Frontal cortex (tissue), 4 donors: ENCODE data around the gene GP1BA. TPM values are rescaled to one million over a fixed set of nuclear protein-coding genes. Genes with fewer than 3 reads are reported as not detected.
"Not testable (repeated sequence)": the region's sequence is repeated elsewhere in the genome, so short reads cannot be mapped to it uniquely, and the experiment has no call there.

ENCODE experiments used
- DNase-seq, 2 donors: peaks; one replicate each; pipeline ENCODE4 v3.0.0; 2012; ENCODE audit warnings: low spot score in 2 of 2
- FAIRE-seq: peaks from 2 replicates; lab custom pipeline; 2012; peaks lifted over from hg19 to GRCh38; lab: Jason Lieb, UNC
- total RNA-seq: library from RNA; depleted of rRNA; stranded (reverse); fragments of >200 nt; gene quantifications from one replicate; pipeline ENCODE4 v1.2.3, GENCODE V29; 2014
- donor health status: control.
- donor health status: control.
- donor health status: control.

GP1BA gene
- total RNA-seq, 1 donor from 2014 or later = not detected

DNA sequence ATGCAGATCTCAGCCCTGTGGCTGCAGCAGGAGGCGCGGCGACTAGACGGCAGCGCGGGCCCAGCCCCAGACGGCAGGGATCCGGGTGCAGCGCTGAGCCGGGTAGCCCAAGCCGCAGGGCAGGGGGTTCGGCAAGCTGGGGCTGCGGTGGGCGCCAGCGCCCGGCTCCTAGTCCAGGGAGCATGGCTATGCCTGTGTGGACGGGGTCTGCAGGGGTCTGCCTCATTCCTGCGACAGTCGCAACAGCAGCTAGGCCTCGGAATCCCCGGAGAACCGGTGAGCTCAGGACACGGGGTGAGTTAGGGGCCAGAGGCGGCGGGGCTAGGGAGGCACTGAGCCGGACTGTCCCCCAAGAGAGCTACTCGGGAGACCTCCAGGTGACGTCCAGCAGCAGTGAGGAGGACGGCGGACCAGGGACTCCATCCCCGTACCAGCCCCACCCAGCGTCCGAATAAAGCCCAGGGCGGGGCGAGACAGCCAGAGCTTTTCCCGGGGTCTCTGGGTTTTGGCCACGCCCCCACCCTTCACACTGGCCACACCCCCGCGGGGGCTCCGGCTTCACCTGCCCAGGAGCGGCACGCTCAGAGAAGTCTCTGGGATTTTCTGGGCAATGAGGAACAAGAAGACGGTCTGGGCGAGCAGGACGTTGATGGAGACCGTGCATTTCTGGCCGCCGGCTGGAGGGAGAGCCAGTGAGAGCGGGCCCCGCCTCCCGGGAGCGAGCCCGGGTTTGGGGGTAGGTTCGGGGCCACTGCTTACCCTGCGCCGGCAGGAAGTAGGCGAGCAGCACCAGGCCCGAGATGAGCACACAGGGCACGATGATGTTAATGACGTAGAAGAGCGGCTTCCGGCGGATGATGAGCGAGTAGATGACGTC is 31.6 kb upstream of the GP1BA start:
- DNase-seq (peak; percentile 26 to 29), FAIRE-seq (no peak)

DNA sequence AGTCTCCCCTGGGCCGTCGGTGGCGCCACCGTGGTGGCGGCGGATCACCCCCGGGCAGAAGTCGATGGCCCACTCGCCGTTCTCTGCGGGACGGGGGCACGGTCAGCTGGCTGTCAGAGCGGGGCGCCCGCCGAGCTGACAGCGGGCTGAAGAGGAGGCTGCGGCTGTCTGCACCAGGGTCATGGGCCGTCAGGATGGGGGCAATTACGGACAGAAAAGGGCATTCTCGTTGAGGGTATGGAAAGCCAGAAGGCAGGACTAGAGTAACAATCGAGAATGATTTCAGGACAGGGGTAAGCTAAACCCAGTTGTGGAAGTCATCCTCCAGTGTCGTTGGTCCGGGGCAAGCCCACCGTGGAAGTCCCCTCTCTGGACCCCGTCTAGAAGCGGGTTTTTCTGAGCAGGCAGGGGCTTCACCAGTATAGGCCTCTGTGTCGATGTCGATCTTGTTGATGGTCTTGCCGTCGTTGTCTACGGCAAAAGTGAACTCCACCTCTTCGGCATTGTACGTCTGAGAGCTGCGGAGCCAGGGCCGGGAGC is 30.9 kb upstream of the GP1BA start:
- peak in 1 of 2 donors; percentile 24 for DNase-seq
- no peak for FAIRE-seq

DNA sequence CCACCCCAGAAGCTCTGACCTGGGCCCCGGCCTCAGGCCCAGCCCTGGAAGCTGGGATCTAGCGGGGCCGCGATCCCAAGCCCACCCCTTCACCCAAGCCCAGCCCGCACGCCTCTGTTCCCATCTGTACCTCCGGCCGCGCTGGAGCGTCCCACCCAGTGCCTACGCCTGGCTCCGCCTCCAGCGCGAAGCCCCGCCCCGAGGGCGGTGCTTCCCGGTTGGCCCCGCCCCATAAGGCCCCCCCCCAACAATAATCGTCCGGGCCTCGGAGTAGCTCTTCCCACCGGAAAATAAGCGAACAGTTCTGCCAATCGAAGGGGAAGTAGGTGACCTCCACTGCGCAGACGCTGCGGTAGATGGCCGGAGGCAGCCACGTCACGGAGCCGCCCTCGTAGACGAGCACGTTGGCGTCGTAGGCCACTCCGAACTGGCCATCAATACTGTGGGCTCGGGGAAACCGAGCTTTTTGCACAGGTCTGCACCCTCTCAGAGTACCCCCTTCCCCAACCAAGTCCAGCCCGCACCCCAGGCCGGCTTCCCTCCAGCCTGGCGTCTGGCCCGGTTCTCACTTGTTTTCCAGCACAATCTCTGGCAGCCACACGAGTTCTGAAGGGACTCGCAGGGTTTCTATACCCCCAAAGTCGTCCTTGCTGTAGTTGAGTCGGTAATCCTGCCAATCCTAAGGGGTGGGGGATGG is 30.3 kb upstream of the GP1BA start:
- DNase-seq = peak; percentile 48 to 60
- FAIRE-seq = no peak

DNA sequence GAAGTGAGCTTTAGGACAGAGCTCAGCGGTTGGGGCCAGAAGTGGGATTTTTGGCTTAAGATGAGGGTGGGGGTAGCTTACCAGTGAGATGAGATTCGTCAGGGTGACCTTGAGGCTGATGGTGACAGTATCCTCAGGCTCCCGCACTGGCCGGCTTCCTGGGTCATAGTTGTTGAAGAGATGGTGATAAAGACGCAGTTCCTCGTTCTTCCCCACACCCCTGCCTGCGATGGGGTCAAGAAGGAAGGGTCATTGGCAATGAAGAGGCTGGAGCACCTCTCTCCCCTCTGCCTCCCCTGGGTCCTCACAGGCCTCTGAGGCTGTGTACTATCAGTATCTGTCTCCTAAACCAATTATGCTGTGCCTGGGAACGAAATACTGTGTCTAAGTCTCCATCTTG is 29.5 kb upstream of the GP1BA start:
- DNase-seq = no peak
- no peak for FAIRE-seq

DNA sequence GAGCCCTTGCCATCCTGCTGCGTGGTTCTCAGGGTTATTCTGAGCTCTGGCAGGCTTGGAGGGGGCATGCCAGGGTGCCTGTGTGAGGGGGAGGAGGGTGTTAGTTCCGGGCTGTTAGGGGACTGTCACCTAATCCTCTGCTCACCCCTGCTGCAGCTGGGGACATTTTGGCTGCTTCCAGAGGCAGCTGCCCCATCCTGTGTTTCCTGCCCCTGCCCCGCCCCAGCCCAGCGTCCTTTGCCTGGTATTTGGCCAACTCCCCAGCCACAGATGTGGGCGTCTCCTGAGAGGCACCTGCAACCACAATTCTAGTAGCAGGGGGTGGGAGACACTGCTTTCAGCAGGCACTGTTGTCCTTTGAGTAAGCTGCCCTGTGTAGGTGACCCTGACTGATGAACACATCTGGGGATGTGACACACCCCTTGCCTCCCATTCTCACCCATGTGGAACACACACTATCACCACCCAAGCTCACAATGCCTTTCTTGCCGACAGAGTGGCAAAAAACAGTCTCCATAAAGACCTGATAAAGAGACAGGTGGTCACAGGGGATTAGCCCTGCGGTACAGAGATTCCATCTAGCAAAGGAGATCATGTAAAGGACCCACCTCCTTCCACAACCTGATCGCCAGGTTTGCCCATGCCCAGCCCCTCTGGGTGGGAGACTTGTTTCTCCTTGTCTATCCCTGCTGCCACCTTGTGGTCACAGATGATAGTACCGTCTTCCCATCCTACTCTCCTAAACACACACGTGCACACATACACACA is 28.8 kb upstream of the GP1BA start, which contains the start of gene CHRNE:
TSS of gene CHRNE (minus strand) at position 48 of the 768 bp plus-strand sequence. CDS start at position 13, 35 bp downstream.
- FAIRE-seq (no peak), DNase-seq (peak; percentile 44 to 56)

DNA sequence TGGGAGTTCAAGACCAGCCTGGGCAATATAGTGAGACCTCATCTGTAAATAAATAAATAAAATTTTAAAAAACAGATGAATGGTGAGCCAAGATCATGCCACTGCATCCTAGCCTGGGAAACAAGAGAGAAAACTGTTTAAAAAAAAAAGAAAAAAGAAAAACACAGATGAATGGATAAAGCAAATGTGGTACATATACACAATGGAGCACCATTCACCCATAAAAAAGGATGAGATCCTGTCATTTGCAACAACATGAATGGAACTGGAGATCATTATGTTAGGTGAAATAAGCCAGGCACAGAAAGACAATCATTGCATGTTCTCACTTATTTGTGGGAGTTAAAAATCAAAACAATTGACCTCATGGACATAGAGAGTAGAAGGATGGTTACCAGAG is 25.4 kb upstream of the GP1BA start:
- FAIRE-seq, DNase-seq: not testable (repeated sequence)

DNA sequence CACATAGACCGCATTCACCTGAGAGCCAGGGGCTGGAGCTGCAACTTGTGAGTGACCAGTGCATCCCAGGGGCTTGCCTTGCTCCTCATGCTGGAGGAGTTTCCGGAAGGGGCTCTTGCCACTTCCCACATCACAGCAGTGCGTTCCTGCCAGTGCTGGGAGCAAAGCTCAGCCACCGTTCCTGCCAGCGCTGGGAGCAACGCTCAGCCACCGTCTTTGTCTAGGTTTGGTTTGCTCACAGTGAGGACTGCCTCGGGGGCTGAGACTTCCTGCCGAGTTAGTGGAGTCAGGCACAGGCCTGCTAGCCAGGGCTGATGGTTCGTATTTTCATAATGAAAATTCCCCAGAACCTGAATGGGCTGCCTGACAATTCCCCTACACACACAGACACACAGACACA is 23.8 kb upstream of the GP1BA start:
- DNase-seq (no peak), FAIRE-seq (no peak)

DNA sequence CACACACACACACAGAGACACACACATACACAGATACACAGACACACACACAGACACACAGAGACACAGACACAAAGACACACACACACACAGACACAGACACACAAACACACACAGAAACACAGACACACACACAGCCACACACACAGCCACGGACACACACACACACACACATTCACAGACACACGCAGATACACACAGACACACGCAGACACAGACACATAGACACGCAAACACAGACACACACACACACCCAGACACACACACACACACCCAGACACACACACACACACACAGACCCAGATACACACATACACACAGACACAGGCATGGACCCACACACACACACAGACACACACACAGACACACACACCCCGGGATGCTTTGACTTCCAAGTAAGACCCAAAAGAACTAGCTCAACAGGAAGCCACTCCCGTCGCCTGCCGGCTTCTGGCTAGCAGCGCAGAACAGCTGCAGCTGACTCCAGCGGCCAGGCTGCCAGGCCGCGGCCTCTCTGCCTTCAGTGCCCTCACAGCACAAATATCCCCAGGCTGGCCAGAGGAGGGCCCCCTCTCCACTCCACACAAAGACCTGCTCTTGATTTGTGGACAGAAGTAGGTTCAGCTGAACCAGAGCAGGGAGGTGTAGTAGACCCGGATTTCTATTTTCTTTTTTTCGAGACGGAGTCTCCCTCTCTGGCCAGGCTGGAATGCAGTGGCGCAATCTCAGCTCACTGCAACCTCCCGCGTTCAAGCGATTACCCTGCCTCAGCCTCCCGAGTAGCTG is 23.2 kb upstream of the GP1BA start:
- no peak for FAIRE-seq
- DNase-seq = peak; percentile 67 to 85

DNA sequence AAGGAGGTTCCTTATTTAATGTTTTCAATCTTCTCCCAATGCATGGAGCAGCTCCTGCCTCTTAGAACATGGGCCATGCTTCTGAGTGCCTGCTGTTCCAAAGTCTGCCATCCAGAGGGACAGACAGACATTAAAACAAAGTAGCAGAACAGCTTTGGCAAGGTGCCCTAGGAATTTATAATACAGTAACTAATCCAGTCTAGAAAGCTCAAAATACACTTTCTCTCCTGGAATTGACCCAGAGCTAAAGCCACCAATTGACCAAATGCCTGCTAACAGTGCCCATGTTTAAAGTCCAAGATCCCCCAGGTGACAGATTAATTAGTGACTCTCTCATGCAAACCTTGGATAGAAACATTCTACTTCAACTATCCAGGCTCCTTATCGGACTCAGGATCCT is 18.1 kb upstream of the GP1BA start:
- FAIRE-seq = no peak
- DNase-seq = no peak

DNA sequence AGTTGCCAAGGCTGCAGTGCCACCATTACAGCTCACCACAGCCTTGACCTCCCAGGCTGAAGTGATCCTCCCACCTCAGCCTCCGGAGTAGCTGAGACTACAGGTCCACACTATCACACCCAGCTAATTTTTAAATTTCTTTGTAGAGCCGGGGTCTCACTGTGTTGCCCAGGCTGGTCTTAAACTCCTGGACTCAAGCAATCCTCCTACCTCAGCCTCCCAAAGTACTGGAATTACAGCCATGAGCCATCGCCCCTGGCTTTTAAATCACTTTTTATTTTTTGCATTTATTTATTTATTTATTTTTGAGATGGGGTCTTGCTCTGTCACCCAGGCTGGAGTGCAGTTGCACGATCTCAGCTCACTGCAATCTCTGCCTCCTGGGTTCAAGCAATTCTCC is 17.5 kb upstream of the GP1BA start:
- DNase-seq, FAIRE-seq: not testable (repeated sequence)

DNA sequence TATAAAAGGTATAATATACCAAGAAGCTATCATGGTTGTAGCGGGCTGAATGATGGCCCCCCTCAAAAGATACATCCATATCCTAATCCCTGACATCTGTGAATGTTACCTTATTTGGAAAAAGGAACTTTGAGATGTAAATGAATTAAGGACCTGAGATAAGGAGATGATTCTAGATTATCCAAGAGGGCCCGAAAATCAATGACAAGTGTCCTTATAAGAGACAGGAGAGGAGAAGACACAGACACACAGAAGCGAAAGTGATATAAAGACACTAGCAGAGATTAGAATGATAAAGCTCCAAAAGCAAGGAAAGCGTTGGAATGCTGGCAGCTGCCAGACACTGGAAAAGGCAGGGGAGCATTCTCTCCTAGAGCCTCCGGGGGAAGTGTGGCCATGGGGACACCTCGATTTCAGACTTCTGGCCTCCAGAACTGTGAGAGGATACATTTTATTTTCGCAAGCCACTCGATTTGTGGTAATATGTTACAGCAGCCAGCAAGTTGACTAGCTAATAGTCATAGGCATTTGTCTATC is 12.5 kb upstream of the GP1BA start:
- no peak for FAIRE-seq
- DNase-seq = no peak

DNA sequence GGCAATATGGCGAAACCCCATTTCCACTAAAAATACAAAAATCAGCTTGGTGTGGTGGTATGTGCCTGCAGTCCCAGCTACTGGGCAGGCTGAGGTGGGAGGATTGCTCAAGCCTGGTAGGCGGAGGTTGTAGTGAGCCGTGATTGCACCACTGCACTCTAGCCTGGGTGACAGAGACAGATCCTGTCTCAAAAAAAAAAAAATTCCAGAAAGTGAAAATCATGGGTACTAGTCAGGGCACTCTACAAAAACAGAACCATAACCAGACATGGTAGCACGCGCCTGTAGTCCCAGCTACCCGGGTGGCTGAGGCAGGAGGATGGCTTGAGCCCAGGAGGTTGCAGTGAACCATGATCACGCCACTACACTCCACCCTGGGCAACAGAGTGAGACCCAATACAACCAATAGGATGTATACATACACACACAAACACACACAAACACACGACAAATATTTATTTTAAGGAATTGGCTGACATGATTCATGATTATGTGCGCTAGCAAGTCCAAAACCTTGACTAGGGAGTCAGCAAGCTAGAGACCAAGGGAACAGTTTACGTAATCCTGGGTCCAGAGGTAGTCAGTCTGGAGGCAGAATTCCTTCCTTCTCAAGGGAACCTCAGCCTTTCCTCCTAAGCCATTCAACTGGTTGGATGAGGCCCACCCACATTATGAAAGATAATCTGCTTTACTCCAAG is 11.6 kb upstream of the GP1BA start:
- DNase-seq (no peak), FAIRE-seq (no peak)

DNA sequence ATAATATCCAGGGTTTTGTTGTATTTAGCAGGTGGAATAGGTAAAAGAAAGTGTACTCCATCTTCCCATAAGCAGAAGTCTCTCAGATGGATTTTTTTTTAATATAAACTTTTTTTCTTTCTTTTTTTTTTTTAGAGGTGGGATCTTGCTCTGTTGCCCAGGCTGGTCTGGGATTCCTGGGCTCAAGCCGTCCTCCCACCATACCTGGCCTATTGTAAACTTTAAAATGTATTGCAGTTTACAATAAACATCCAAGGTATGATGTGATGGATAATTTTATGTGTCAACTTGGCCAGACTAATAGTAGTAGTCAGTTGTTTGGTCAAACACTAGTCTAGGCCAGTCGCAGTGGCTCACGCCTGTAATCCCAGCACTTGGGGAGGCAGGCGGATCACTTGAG is 10.8 kb upstream of the GP1BA start:
- DNase-seq (no peak), FAIRE-seq (no peak)

DNA sequence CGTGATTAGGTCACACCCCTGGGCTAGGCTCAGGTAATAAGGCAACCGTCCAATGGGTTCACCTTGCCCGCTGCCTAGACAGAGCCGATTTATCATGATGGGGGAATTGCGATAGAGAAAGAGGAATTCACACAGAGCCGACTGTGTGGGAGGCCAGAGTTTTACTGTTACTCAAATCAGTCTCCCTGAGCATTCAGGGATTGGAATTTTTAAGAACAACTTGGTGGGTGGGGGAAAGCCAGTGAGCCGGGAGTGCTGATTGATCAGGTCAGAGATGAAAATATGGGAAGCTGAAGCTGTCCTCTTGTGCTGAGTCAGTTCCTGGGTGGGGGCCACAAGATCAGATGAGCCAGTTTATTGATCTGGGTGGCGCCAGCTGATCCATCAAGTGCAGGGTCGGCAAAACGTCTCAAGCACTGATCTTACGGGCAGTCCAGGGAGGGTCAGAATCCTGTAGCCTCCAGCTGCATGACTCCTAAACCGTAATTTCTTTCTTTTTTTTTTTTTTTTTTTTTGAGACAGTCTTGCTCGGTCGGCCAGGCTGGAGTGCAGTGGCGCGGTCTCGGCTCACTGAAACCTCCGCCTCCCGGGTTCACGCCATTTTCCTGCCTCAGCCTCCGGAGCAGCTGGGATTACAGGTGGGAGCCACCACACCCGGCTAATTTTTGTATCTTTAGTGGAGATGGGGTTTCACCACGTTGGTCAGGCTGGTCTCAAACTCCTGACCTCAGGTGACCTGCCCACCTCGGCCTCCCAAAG is 5.3 kb upstream of the GP1BA start:
- not testable (repeated sequence) for DNase-seq, FAIRE-seq

DNA sequence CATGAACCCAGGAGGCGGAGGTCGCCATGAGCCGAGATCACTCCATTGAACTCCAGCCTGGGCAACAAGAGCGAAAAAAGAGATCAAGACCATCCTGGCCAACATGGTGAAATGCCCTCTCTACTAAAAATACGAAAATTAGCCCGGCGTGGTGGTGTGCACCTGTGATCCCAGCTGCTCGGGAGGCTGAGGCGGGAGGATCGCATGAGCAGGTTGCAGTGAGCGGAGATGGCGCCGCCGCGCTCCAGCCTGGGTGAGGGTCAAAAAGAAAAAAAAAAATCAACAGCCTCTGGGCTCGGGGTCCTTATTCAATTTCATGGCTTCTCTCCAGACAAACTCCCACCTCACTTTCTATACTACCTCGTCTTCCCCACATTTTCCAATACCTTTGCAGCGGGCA is 3.2 kb upstream of the GP1BA start:
- DNase-seq = no peak
- FAIRE-seq = no peak

DNA sequence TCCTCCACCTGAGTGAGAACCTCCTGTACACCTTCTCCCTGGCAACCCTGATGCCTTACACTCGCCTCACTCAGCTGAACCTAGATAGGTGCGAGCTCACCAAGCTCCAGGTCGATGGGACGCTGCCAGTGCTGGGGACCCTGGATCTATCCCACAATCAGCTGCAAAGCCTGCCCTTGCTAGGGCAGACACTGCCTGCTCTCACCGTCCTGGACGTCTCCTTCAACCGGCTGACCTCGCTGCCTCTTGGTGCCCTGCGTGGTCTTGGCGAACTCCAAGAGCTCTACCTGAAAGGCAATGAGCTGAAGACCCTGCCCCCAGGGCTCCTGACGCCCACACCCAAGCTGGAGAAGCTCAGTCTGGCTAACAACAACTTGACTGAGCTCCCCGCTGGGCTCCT is 679 bp downstream of the GP1BA start:
- no peak for DNase-seq
- FAIRE-seq = no peak

DNA sequence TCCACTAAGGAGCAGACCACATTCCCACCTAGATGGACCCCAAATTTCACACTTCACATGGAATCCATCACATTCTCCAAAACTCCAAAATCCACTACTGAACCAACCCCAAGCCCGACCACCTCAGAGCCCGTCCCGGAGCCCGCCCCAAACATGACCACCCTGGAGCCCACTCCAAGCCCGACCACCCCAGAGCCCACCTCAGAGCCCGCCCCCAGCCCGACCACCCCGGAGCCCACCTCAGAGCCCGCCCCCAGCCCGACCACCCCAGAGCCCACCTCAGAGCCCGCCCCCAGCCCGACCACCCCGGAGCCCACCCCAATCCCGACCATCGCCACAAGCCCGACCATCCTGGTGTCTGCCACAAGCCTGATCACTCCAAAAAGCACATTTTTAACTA is 1.6 kb downstream of the GP1BA start:
- no peak for FAIRE-seq
- no peak for DNase-seq
